ENCODE results near the gene WNK4. TPM values are rescaled to one million over a fixed set of nuclear protein-coding genes. Genes with fewer than 3 reads are reported as not detected.

The WNK4 gene
- total and polyA plus RNA-seq, 2 donors (not counting 1 experiment from before 2014, with no cell fraction given): under 0.01 to 0.35 TPM

DNA sequence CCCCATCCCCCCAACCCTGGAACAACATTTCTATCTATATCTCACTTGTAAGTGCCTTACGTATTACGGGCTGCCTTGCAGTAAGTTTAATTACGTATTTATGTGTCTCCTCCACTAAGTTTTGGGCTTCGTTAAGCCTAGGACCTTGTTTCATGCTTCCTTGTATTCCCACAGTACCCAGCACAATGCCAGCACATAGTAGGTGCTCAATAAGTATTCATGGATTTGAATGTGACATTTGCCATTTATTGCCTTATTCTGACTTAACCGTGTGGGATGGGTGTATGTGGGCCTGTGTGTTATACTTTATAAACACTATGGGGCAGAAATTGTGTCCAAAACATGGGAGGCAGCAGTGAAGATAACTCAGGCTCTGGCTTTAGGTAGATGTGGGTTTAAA is 12.1 kb downstream of the WNK4 start:
- H3K4me2 ChIP-seq (ENCODE audit: extremely low read depth, insufficient read depth, low read length): no peak overlapping the region
- no peak overlapping the region for H3K9ac ChIP-seq (ENCODE audit: insufficient read depth, low read length)
- no peak overlapping the region for H3K27ac ChIP-seq (ENCODE audit: insufficient read depth, low read length)
- H3K9me3 ChIP-seq (ENCODE audit: control insufficient read depth, insufficient read depth, low read depth, low read length): no peaks in the 10 kb centered on the region
- H4K20me1 ChIP-seq (ENCODE audit: control insufficient read depth, extremely low read depth, insufficient read depth, low read length): no peaks in the 10 kb centered on the region
- no peaks in the 10 kb centered on the region for H3K4me1 ChIP-seq (ENCODE audit: control insufficient read depth, extremely low read depth, insufficient read depth, low read length)
- no peaks in the 10 kb centered on the region for H3K27me3 ChIP-seq (ENCODE audit: control insufficient read depth, insufficient read depth, low read length)
- no peak overlapping the region for H2AFZ ChIP-seq (ENCODE audit: low read length)
- TF ChIP-seq CTCF (conservative IDR thresholded peaks at IDR 0.05 in 1 of 2, IDR thresholded peaks at IDR 0.05 in 1 of 2; ENCODE audit: low read depth in 1 of 2, low read length in 2 of 2): no peak
- TF ChIP-seq EZH2 (IDR thresholded peaks at IDR 0.05; ENCODE audit: low read length, missing control alignments): no peak
- H3K79me2 ChIP-seq (ENCODE audit: control insufficient read depth, insufficient read depth, low read length): peaks cover under 1% of the 10 kb centered on the region
- H3K36me3 ChIP-seq (ENCODE audit: control insufficient read depth, insufficient read depth, low read length): peaks cover 5% of the 10 kb centered on the region
- H3K4me3 ChIP-seq (replicated peaks in 1 of 4; ENCODE audit: control extremely low read depth in 1 of 4, insufficient read depth in 1 of 4, low read depth in 3 of 4, low read length in 4 of 4): no peak overlapping the region
- no peak for DNase-seq (ENCODE audit: low read depth in 2 of 2)

GRCh38 chr17:42795061-42795460 is 14.7 kb downstream of the WNK4 start:
- Histone ChIP-seq H4K20me1 (ENCODE audit: control insufficient read depth, extremely low read depth, insufficient read depth, low read length) (no peaks in the 10 kb centered on the region), H3K4me2 (ENCODE audit: extremely low read depth, insufficient read depth, low read length) (no peak overlapping the region), H2AFZ (ENCODE audit: low read length) (no peak overlapping the region), H3K79me2 (ENCODE audit: control insufficient read depth, insufficient read depth, low read length) (peaks cover 5% of the 10 kb centered on the region), H3K4me1 (ENCODE audit: control insufficient read depth, extremely low read depth, insufficient read depth, low read length) (no peaks in the 10 kb centered on the region), H3K9me3 (ENCODE audit: control insufficient read depth, insufficient read depth, low read depth, low read length) (no peaks in the 10 kb centered on the region), H3K36me3 (ENCODE audit: control insufficient read depth, insufficient read depth, low read length) (peaks cover 3% of the 10 kb centered on the region), H3K27me3 (ENCODE audit: control insufficient read depth, insufficient read depth, low read length) (no peaks in the 10 kb centered on the region), H3K27ac (ENCODE audit: insufficient read depth, low read length) (no peak overlapping the region), H3K9ac (ENCODE audit: insufficient read depth, low read length) (no peak overlapping the region), H3K4me3 (replicated peaks in 1 of 4; ENCODE audit: control extremely low read depth in 1 of 4, insufficient read depth in 1 of 4, low read depth in 3 of 4, low read length in 4 of 4) (no peak overlapping the region)
- TF ChIP-seq CTCF (conservative IDR thresholded peaks at IDR 0.05 in 1 of 2, IDR thresholded peaks at IDR 0.05 in 1 of 2; ENCODE audit: low read depth in 1 of 2, low read length in 2 of 2): no peak
- TF ChIP-seq EZH2 (IDR thresholded peaks at IDR 0.05; ENCODE audit: low read length, missing control alignments): no peak
- no peak for DNase-seq (ENCODE audit: low read depth in 2 of 2)

DNA sequence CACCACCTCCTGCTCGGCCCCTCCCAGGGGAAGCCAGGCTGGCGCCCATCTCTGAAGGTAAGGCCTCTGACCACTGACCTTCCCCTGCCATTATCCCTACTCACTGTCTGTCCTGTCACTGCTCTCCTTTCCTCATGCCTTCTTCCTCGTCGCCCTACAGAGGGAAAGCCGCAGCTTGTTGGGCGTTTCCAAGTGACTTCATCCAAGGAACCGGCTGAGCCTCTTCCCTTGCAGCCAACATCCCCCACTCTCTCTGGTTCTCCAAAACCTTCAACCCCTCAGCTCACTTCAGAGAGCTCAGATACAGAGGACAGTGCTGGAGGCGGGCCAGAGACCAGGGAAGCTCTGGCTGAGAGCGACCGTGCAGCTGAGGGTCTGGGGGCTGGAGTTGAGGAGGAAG is 15.1 kb downstream of the WNK4 start:
- no peaks in the 10 kb centered on the region for H4K20me1 ChIP-seq (ENCODE audit: control insufficient read depth, extremely low read depth, insufficient read depth, low read length)
- H3K4me3 ChIP-seq (replicated peaks in 1 of 4; ENCODE audit: control extremely low read depth in 1 of 4, insufficient read depth in 1 of 4, low read depth in 3 of 4, low read length in 4 of 4): no peak overlapping the region
- H3K4me1 ChIP-seq (ENCODE audit: control insufficient read depth, extremely low read depth, insufficient read depth, low read length): no peaks in the 10 kb centered on the region
- H3K27ac ChIP-seq (ENCODE audit: insufficient read depth, low read length): no peak overlapping the region
- H3K9ac ChIP-seq (ENCODE audit: insufficient read depth, low read length): no peak overlapping the region
- no peak for DNase-seq (ENCODE audit: low read depth in 2 of 2)
- H3K36me3 ChIP-seq (ENCODE audit: control insufficient read depth, insufficient read depth, low read length): peaks cover 3% of the 10 kb centered on the region
- TF ChIP-seq CTCF (conservative IDR thresholded peaks at IDR 0.05 in 1 of 2, IDR thresholded peaks at IDR 0.05 in 1 of 2; ENCODE audit: low read depth in 1 of 2, low read length in 2 of 2) (no peak), EZH2 (IDR thresholded peaks at IDR 0.05; ENCODE audit: low read length, missing control alignments) (no peak)
- no peaks in the 10 kb centered on the region for H3K9me3 ChIP-seq (ENCODE audit: control insufficient read depth, insufficient read depth, low read depth, low read length)
- H3K79me2 ChIP-seq (ENCODE audit: control insufficient read depth, insufficient read depth, low read length): peaks cover 5% of the 10 kb centered on the region
- no peak overlapping the region for H3K4me2 ChIP-seq (ENCODE audit: extremely low read depth, insufficient read depth, low read length)
- no peaks in the 10 kb centered on the region for H3K27me3 ChIP-seq (ENCODE audit: control insufficient read depth, insufficient read depth, low read length)
- no peak overlapping the region for H2AFZ ChIP-seq (ENCODE audit: low read length)

Data from fibroblast of lung (primary cell).